HEK293 (cell line): ENCODE measurements around the gene THAP3.

ENCODE experiments used
- BCL11A ChIP-seq: fragments of 450-650 bp; formaldehyde crosslinking; IDR thresholded peaks from 2 replicates; pipeline ENCODE4 v1.5.1; 2016; ENCODE audit warnings: low read depth, missing biosample characterization, missing genetic modification characterization
- ELK4 ChIP-seq: IDR thresholded peaks from 2 replicates; pipeline ENCODE4 v1.6.1; 2011; ENCODE audit warnings: mild to moderate bottlenecking, low read depth, low read length, borderline replicate concordance
- HOXC10 ChIP-seq: sonication (generic); formaldehyde crosslinking; IDR thresholded peaks from 2 replicates; pipeline ENCODE4 v1.8.1; 2023; ENCODE audit warnings: mild to moderate bottlenecking, missing genetic modification reagents
- MEIS1 ChIP-seq: sonication (generic); formaldehyde crosslinking; IDR thresholded peaks from 2 replicates; pipeline ENCODE4 v1.8.1; 2022; ENCODE audit warnings: missing genetic modification reagents, mild to moderate bottlenecking, borderline replicate concordance
- OVOL3 ChIP-seq: fragments of 450-650 bp; formaldehyde crosslinking; IDR thresholded peaks from 2 replicates; pipeline ENCODE4 v1.5.1; 2016; ENCODE audit warnings: missing biosample characterization, missing genetic modification characterization
- PBX3 ChIP-seq: sonication (generic); formaldehyde crosslinking; IDR thresholded peaks from 2 replicates; pipeline ENCODE4 v1.8.1; 2022; ENCODE audit warnings: mild to moderate bottlenecking, moderate library complexity, missing genetic modification reagents
- PRDM1 ChIP-seq: fragments of 450-650 bp; formaldehyde crosslinking; IDR thresholded peaks from 2 replicates; pipeline ENCODE4; 2016; ENCODE audit warnings: missing biosample characterization, missing genetic modification characterization
- SP2 ChIP-seq: fragments of 450-650 bp; formaldehyde crosslinking; IDR thresholded peaks from 2 replicates; pipeline ENCODE4 v1.5.1; 2016; ENCODE audit warnings: missing biosample characterization, missing genetic modification characterization
- ZBTB17 ChIP-seq: fragments of 450-650 bp; formaldehyde crosslinking; IDR thresholded peaks from 2 replicates; pipeline ENCODE4 v1.5.1; 2016; ENCODE audit warnings: missing biosample characterization, missing genetic modification characterization
- ZBTB21 ChIP-seq: fragments of 450-650 bp; formaldehyde crosslinking; IDR thresholded peaks from 2 replicates; pipeline ENCODE4 v1.5.1; 2017; ENCODE audit warnings: missing biosample characterization, missing genetic modification characterization
- ZEB2 ChIP-seq: fragments of 450-650 bp; formaldehyde crosslinking; IDR thresholded peaks from 2 replicates; pipeline ENCODE4 v1.5.1; 2016; ENCODE audit warnings: missing biosample characterization, missing genetic modification characterization
- ZFHX2 ChIP-seq: fragments of 450-650 bp; formaldehyde crosslinking; conservative IDR thresholded peaks from 2 replicates; pipeline ENCODE4 v1.5.1; 2016; ENCODE audit warnings: missing biosample characterization, missing genetic modification characterization
- ZNF157 ChIP-seq: fragments of 450-650 bp; formaldehyde crosslinking; IDR thresholded peaks from 2 replicates; pipeline ENCODE4 v1.5.1; 2016; ENCODE audit warnings: missing biosample characterization, missing genetic modification characterization
- ZNF221 ChIP-seq: fragments of 450-650 bp; formaldehyde crosslinking; IDR thresholded peaks from 2 replicates; pipeline ENCODE4 v1.5.1; 2017; ENCODE audit warnings: missing biosample characterization, missing genetic modification characterization, borderline replicate concordance
- ZNF335 ChIP-seq: fragments of 450-650 bp; formaldehyde crosslinking; conservative IDR thresholded peaks from 2 replicates; pipeline ENCODE4 v1.5.1; 2016; ENCODE audit warnings: missing biosample characterization, missing genetic modification characterization
- ZNF341 ChIP-seq: fragments of 450-650 bp; formaldehyde crosslinking; IDR thresholded peaks from 2 replicates; pipeline ENCODE4; 2016; ENCODE audit warnings: low read depth, missing biosample characterization, missing genetic modification characterization
- ZNF354C ChIP-seq: fragments of 450-650 bp; formaldehyde crosslinking; IDR thresholded peaks from 2 replicates; pipeline ENCODE4 v1.5.1; 2016; ENCODE audit warnings: missing biosample characterization, missing genetic modification characterization, low read depth, borderline replicate concordance
- ZNF362 ChIP-seq: fragments of 450-650 bp; formaldehyde crosslinking; IDR thresholded peaks from 2 replicates; pipeline ENCODE4 v1.5.1; 2016; ENCODE audit warnings: missing biosample characterization, missing genetic modification characterization
- ZNF433 ChIP-seq: fragments of 450-650 bp; formaldehyde crosslinking; IDR thresholded peaks from 2 replicates; pipeline ENCODE4 v1.5.1; 2016; ENCODE audit warnings: missing biosample characterization, missing genetic modification characterization, low read depth
- ZNF514 ChIP-seq: fragments of 450-650 bp; formaldehyde crosslinking; IDR thresholded peaks from 2 replicates; pipeline ENCODE4 v1.5.1; 2016; ENCODE audit warnings: missing biosample characterization, missing genetic modification characterization
- ZNF529 ChIP-seq: fragments of 450-650 bp; formaldehyde crosslinking; IDR thresholded peaks from 2 replicates; pipeline ENCODE4 v1.5.1; 2017; ENCODE audit warnings: missing genetic modification characterization, missing biosample characterization; ENCODE audit not compliant: insufficient replicate concordance
- ZNF571 ChIP-seq: fragments of 450-650 bp; formaldehyde crosslinking; IDR thresholded peaks from 2 replicates; pipeline ENCODE4 v1.5.0; 2017; ENCODE audit warnings: missing biosample characterization, missing genetic modification characterization
- ZNF596 ChIP-seq: fragments of 450-650 bp; IDR thresholded peaks from 2 replicates; pipeline ENCODE4 v1.5.0; 2018; ENCODE audit warnings: missing biosample characterization, mild to moderate bottlenecking, missing genetic modification characterization, moderate library complexity
- ZNF621 ChIP-seq: fragments of 450-650 bp; formaldehyde crosslinking; IDR thresholded peaks from 2 replicates; pipeline ENCODE4 v1.5.1; 2017; ENCODE audit warnings: missing biosample characterization, missing genetic modification characterization
- ZNF629 ChIP-seq: fragments of 450-650 bp; formaldehyde crosslinking; IDR thresholded peaks from 2 replicates; pipeline ENCODE4 v1.5.1; 2017; ENCODE audit warnings: missing biosample characterization, missing genetic modification characterization
- ZNF701 ChIP-seq: fragments of 450-650 bp; formaldehyde crosslinking; IDR thresholded peaks from 2 replicates; pipeline ENCODE4 v1.5.1; 2016; ENCODE audit warnings: missing biosample characterization, missing genetic modification characterization
- ZNF747 ChIP-seq: fragments of 450-650 bp; formaldehyde crosslinking; IDR thresholded peaks from 2 replicates; pipeline ENCODE4 v1.5.1; 2016; ENCODE audit warnings: missing biosample characterization, missing genetic modification characterization
- TF ChIP-seq, protein P1 (sequence below): fragments of 450-650 bp; formaldehyde crosslinking; IDR thresholded peaks from 2 replicates; pipeline ENCODE4 v1.5.1; 2017; ENCODE audit warnings: missing biosample characterization, missing genetic modification characterization
- TF ChIP-seq, protein P2 (sequence below): fragments of 450-650 bp; formaldehyde crosslinking; IDR thresholded peaks from 2 replicates; pipeline ENCODE4 v1.5.1; 2016; ENCODE audit warnings: missing biosample characterization, missing genetic modification characterization, low read depth
- TF ChIP-seq, protein P3 (sequence below): fragments of 450-650 bp; IDR thresholded peaks from 2 replicates; pipeline ENCODE4 v1.5.1; 2018; ENCODE audit warnings: missing biosample characterization, mild to moderate bottlenecking, missing genetic modification characterization
- TF ChIP-seq, protein P4 (sequence below): fragments of 450-650 bp; formaldehyde crosslinking; IDR thresholded peaks from 2 replicates; pipeline ENCODE4 v1.5.1; 2016; ENCODE audit warnings: missing biosample characterization, missing genetic modification characterization

THAP3 gene

DNA sequence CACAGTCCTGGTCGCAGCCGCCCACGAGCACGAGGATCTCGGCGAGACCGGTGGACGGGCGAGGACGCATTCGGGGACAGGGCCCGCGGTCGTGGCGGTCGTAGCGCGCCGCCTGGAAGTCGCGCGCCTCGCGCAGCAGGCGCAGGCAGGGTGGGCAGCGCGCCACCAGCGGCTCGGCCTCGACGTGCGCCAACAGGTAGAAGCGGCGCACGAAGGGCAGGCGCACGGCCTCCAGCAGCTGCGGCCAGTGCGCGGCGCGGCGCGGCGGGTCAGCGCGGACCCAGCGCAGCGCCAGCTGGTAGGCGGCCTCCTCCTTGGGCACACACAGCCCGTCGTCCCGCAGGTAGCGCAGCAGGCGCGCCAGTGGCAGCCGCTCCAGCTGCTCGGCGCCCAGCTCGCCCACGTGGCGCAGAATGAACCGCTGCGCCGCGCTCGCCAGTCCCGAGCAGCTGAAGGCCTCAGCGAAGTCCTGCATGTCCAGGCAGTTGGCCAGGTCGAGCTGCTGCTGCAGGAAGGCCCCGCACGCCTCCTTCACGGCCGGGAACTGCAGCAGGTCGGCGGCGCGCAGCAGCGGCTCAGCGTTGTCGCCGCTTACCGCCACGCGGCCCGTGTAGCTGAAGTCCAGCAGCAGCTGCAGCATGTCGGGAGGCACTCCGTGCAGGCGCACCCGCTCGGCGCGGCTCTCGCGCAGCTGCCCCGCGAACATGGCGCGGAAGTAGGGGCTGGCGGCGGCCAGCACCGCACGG, 22.6 kb upstream of the THAP3 start (continued):
- TF ChIP-seq PBX3 (CRISPR knock-in tag) (no peak; the same call in 1 of the 2 replicates), BCL11A (no peak), ZNF221 (tag by site-specific recombination) (no peak), ZNF433 (tag by site-specific recombination) (no peak), MEIS1 (CRISPR knock-in tag) (no peak), ZNF341 (tag by site-specific recombination) (0 out of 2 replicates have a peak, but pooled peaks have one; percentile 12), ZNF596 (0 out of 2 replicates have a peak, but pooled peaks have one; percentile 40), ZNF529 (tag by site-specific recombination) (no peak), ZNF571 (tag by site-specific recombination) (no peak), ZNF701 (tag by site-specific recombination) (no peak), ZBTB17 (0 out of 2 replicates have a peak, but pooled peaks have one; percentile 43), ZNF354C (tag by site-specific recombination) (no peak), ZBTB21 (tag by site-specific recombination) (no peak), ZFHX2 (tag by site-specific recombination) (peak; percentile 69), ZNF747 (no peak), PRDM1 (no peak), ZNF157 (tag by site-specific recombination) (no peak), OVOL3 (no peak), ZNF514 (tag by site-specific recombination) (no peak), ZNF335 (tag by site-specific recombination) (peak; percentile 76), ELK4 (no peak), ZEB2 (tag by site-specific recombination) (peak; percentile 33; the same call in 1 of the 2 replicates), SP2 (tag by site-specific recombination) (no peak), HOXC10 (CRISPR knock-in tag) (0 out of 2 replicates have a peak, but pooled peaks have one; percentile 66), ZNF362 (tag by site-specific recombination) (no peak), ZNF621 (tag by site-specific recombination) (no peak), ZNF629 (no peak)
- TF ChIP-seq, protein P1, sequence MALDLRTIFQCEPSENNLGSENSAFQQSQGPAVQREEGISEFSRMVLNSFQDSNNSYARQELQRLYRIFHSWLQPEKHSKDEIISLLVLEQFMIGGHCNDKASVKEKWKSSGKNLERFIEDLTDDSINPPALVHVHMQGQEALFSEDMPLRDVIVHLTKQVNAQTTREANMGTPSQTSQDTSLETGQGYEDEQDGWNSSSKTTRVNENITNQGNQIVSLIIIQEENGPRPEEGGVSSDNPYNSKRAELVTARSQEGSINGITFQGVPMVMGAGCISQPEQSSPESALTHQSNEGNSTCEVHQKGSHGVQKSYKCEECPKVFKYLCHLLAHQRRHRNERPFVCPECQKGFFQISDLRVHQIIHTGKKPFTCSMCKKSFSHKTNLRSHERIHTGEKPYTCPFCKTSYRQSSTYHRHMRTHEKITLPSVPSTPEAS (tag by site-specific recombination): no peak
- TF ChIP-seq, protein P2, sequence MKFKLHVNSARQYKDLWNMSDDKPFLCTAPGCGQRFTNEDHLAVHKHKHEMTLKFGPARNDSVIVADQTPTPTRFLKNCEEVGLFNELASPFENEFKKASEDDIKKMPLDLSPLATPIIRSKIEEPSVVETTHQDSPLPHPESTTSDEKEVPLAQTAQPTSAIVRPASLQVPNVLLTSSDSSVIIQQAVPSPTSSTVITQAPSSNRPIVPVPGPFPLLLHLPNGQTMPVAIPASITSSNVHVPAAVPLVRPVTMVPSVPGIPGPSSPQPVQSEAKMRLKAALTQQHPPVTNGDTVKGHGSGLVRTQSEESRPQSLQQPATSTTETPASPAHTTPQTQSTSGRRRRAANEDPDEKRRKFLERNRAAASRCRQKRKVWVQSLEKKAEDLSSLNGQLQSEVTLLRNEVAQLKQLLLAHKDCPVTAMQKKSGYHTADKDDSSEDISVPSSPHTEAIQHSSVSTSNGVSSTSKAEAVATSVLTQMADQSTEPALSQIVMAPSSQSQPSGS (tag by site-specific recombination): no peak
- TF ChIP-seq, protein P3, sequence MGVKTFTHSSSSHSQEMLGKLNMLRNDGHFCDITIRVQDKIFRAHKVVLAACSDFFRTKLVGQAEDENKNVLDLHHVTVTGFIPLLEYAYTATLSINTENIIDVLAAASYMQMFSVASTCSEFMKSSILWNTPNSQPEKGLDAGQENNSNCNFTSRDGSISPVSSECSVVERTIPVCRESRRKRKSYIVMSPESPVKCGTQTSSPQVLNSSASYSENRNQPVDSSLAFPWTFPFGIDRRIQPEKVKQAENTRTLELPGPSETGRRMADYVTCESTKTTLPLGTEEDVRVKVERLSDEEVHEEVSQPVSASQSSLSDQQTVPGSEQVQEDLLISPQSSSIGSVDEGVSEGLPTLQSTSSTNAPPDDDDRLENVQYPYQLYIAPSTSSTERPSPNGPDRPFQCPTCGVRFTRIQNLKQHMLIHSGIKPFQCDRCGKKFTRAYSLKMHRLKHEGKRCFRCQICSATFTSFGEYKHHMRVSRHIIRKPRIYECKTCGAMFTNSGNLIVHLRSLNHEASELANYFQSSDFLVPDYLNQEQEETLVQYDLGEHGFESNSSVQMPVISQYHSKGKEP (tag by site-specific recombination): peak; percentile 44; the same call in 1 of the 2 replicates
- TF ChIP-seq, protein P4, sequence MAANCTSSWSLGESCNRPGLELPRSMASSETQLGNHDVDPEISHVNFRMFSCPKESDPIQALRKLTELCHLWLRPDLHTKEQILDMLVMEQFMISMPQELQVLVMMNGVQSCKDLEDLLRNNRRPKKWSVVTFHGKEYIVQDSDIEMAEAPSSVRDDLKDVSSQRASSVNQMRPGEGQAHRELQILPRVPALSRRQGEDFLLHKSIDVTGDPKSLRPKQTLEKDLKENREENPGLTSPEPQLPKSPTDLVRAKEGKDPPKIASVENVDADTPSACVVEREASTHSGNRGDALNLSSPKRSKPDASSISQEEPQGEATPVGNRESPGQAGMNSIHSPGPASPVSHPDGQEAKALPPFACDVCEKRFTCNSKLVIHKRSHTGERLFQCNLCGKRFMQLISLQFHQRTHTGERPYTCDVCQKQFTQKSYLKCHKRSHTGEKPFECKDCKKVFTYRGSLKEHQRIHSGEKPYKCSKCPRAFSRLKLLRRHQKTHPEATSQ (tag by site-specific recombination): peak; percentile 9; the same call in 1 of the 2 replicates
